SK-N-SH treated with all-trans-retinoic acid at 6 μM for 48 hours (cell line): Measurements from ENCODE around the gene PRMT7.

Source experiments
- RARB ChIP-seq: fragments of 250-450 bp; sonication (Bioruptor Pico); IDR thresholded peaks from 2 replicates; pipeline ENCODE4 v1.8.0; 2021; ENCODE audit warnings: mild to moderate bottlenecking, moderate library complexity
- SNAI2 ChIP-seq: fragments of 250-450 bp; sonication (Bioruptor Pico); IDR thresholded peaks from 2 replicates; pipeline ENCODE4 v1.5.0; 2020; ENCODE audit warnings: mild to moderate bottlenecking, moderate library complexity
- TCF4 ChIP-seq: fragments of 250-450 bp; sonication (Bioruptor Pico); IDR thresholded peaks from 2 replicates; pipeline ENCODE4 v1.8.0; 2021; ENCODE audit warnings: mild to moderate bottlenecking, moderate library complexity, borderline replicate concordance
- ZNF70 ChIP-seq: fragments of 450-650 bp; formaldehyde crosslinking; IDR thresholded peaks from 2 replicates; pipeline ENCODE4 v1.5.0; 2020; ENCODE audit warnings: mild to moderate bottlenecking, moderate library complexity

DNA sequence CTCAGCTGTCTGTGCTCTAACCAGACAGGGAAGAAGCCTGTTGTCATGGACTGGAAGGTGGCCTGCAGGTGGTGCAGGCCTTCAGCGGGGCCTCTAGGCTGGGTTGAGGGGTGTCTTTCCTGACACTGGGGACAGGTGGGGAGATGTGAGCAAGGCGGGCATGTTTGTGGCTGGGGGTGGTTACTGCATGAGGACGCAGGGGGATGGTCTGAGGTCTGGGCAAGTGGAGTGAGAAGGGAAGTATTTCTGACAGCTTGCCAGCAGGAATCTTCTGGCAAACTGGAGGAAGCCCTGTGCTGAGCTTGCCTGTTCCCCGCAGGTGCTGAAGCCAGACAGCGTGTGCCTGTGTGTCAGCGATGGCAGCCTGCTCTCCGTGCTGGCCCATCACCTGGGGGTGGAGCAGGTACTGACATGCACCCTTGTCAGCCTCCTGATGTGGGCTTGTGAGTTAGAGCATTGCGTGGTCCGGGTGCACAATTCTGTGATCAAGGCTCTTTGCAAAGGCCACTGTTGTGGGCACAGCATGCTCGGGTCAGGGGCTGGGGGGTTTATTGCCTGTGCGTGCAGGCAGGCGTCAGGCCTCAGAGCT is 36.2 kb downstream of the PRMT7 start:
- TF ChIP-seq SNAI2 (CRISPR knock-in tag) (no peak), TCF4 (no peak), RARB (CRISPR knock-in tag) (no peak), ZNF70 (CRISPR knock-in tag) (no peak)
